Vagina (tissue), 2 donors: ENCODE results near the gene CDX1. TPM values are rescaled to one million over a fixed set of nuclear protein-coding genes. Genes with fewer than 3 reads are reported as not detected.

Experiments used
- DNase-seq, 2 donors: peaks; one replicate each; pipeline ENCODE4 v3.0.0-alpha.2; 2017; ENCODE audit errors: extremely low spot score in 2 of 2
- H3K27ac ChIP-seq: fragments of 200-600 bp; sonication (generic); one replicate; pipeline ENCODE4 v1.5.1; 2019
- H3K27me3 ChIP-seq: fragments of 200-600 bp; sonication (generic); one replicate; pipeline ENCODE4 v1.5.1; 2019
- H3K36me3 ChIP-seq, 2 donors: fragments of 200-600 bp; sonication (generic); one replicate each; pipeline ENCODE4 v1.5.1; 2017 to 2019
- H3K4me1 ChIP-seq: fragments of 200-600 bp; sonication (generic); one replicate; pipeline ENCODE4 v1.5.1; 2019
- H3K4me3 ChIP-seq, 2 donors: fragments of 200-600 bp; sonication (generic); 1 replicate in 1 of 2; 2 replicates in 1 of 2; pipeline ENCODE4 v1.5.1; 2016 to 2019
- H3K9me3 ChIP-seq: fragments of 200-600 bp; sonication (generic); one replicate; pipeline ENCODE4 v1.5.1; 2019
- POLR2A ChIP-seq, 2 donors: fragments of 450-650 bp; IDR thresholded peaks; one replicate each; pipeline ENCODE4 v1.6.1; 2017; ENCODE audit warnings: antibody characterized with exemption in 2 of 2, mild to moderate bottlenecking in 2 of 2, moderate library complexity in 2 of 2
- POLR2AphosphoS5 ChIP-seq, 2 donors: sonication (generic); formaldehyde crosslinking; IDR thresholded peaks; one replicate each; pipeline ENCODE4 v1.9.0; 2017; ENCODE audit warnings: antibody characterized with exemption in 2 of 2, mild to moderate bottlenecking in 2 of 2, low read depth in 1 of 2; ENCODE audit not compliant: insufficient read depth in 1 of 2
- intact Hi-C: fragments of 100-400 bp; cut with DNase I; formaldehyde crosslinking; loops from one replicate; pipeline ENCODE4 v1.15.1; 2023
- total RNA-seq: library from RNA; depleted of rRNA; stranded (reverse); fragments of >200 nt; gene quantifications from one replicate; pipeline ENCODE4 v1.2.3, GENCODE V29; 2016
- TF ChIP-seq, protein P1 (sequence below), 3 experiments: fragments of 450-650 bp in 2 of 3; fragments of 200-600 bp in 1 of 3; sonication (generic) in 1 of 3; IDR thresholded peaks; one replicate each; pipeline ENCODE4 v1.5.1; 2017 to 2019; ENCODE audit warnings: antibody characterized with exemption in 3 of 3, mild to moderate bottlenecking in 2 of 3, moderate library complexity in 2 of 3

Gene CDX1
- total RNA-seq, 1 donor from 2014 or later, result not detected

DNA sequence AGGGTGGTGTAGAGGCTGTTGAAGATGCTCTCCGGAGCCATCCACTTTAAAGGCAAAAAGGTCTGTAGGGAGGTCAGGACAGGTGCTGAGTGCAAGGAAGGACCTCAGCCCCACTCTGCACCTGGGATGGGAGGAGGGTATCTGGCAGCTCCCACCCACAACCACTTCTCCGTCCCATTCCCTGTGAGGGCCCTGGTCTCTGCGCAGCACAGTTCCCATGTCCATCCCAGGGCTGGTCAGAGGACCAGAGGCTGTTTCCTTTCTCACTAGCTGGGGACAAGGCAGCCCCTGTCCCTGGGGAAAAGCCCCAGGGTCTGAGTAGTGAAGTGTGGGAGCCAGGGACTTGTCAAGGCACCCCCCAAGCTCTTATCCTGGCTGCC lies 46.5 kb upstream of the CDX1 start:
- peaks cover 0 to 82% of the 10 kb centered on the region in 2 donors for H3K36me3 ChIP-seq
- intact Hi-C loops, result no loop called here
- no peak overlapping the region for H3K4me3 ChIP-seq
- no peaks in the 10 kb centered on the region for H3K27me3 ChIP-seq
- H3K9me3 ChIP-seq, result no peaks in the 10 kb centered on the region
- no peaks in the 10 kb centered on the region for H3K4me1 ChIP-seq
- DNase-seq, result no peak
- TF ChIP-seq POLR2A (IDR thresholded peaks at IDR 0.05), result no peak
- peak overlapping the region; percentile 20 for H3K27ac ChIP-seq

DNA sequence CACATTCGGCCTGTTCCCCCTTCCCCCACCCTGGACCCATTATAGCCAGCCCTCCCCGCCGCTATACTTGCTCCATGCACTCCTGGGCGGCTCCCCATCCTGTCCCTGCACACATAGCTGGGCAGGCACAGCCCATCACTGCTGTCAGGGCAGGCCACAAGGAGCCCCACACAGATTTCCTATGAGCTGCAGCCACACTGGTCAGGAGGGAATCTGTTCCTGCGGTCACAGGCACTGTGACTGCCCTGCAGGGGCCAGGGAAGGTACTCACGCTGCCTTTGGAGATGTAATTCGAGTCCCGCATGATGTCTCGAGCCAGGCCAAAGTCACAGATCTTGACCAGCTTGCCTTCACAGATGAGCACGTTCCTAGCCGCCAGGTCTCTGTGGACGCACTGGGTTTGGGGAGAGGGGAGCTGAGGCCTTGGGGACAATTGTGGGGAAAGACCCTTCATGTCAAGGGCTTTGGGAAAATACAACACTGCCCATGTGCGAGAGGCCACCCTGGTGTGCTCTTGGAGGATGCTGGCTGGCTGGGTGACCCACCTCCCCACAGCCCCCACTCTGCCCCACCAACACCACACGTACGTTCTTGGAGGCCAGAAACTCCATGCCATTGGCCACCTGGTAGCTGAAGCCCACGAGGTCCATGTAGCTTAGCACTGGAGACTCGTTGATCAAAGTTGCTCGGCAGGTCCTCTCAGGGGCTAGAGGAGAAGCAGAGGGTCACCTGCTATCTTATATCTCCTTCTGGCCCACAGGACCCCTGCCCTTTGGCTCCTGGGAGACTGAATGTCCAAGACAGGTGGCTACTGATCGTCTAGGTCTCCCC lies 45.7 kb upstream of the CDX1 start:
- H3K36me3 ChIP-seq, result peaks cover 0 to 90% of the 10 kb centered on the region in 2 donors
- H3K9me3 ChIP-seq, result no peaks in the 10 kb centered on the region
- peak overlapping the region; percentile 20 for H3K27ac ChIP-seq
- H3K4me3 ChIP-seq, result no peak overlapping the region
- H3K27me3 ChIP-seq, result no peaks in the 10 kb centered on the region
- TF ChIP-seq POLR2A (IDR thresholded peaks at IDR 0.05), result no peak
- TF ChIP-seq, protein P1, sequence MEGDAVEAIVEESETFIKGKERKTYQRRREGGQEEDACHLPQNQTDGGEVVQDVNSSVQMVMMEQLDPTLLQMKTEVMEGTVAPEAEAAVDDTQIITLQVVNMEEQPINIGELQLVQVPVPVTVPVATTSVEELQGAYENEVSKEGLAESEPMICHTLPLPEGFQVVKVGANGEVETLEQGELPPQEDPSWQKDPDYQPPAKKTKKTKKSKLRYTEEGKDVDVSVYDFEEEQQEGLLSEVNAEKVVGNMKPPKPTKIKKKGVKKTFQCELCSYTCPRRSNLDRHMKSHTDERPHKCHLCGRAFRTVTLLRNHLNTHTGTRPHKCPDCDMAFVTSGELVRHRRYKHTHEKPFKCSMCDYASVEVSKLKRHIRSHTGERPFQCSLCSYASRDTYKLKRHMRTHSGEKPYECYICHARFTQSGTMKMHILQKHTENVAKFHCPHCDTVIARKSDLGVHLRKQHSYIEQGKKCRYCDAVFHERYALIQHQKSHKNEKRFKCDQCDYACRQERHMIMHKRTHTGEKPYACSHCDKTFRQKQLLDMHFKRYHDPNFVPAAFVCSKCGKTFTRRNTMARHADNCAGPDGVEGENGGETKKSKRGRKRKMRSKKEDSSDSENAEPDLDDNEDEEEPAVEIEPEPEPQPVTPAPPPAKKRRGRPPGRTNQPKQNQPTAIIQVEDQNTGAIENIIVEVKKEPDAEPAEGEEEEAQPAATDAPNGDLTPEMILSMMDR (IDR thresholded peaks at IDR 0.05), result no peak
- no peak for DNase-seq
- intact Hi-C loops, result no loop called here
- no peaks in the 10 kb centered on the region for H3K4me1 ChIP-seq

DNA sequence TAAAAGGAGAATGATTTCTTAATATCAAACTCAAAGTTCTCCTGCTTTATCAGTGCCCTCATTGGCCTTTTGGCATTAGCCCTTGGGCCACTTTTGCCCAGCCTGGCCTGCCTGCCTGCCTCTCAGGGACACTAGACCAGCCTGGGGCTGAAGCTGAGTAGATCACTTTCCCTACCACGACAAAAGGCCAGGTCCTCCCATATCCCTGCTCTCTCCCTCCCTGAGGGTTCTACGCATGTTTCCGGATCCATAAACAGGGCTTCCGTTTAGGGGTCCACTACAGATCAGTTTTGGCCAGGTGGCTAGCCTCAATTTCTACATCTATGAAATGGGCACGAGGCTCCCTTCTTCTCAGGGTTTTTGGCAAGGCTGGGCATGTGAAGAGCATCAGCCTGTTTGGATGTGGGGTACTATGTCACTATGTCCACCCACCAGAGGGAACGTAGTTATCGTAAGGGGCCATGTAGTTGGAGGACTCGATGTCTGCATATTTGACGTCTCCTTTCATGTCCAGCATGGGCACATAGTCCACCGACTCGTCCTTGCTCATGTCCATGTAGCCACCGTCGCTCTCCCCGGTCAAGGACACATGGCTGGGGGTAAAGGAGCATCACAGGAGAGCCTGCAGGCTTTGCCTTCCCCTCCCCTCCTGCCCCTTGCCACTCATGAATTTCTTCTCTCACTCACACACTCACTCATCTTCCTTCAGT lies 45.0 kb upstream of the CDX1 start:
- TF ChIP-seq, protein P1 (IDR thresholded peaks at IDR 0.05), result no peak
- TF ChIP-seq POLR2A (IDR thresholded peaks at IDR 0.05) (no peak), POLR2AphosphoS5 (IDR thresholded peaks at IDR 0.05; ENCODE audit: insufficient read depth in 1 of 2, low read depth in 1 of 2) (no peak)
- intact Hi-C loops, result no loop called here
- H3K36me3 ChIP-seq, result peaks cover 0 to 95% of the 10 kb centered on the region in 2 donors
- peak overlapping the region; percentile 20 for H3K27ac ChIP-seq
- H3K4me3 ChIP-seq, result no peak overlapping the region
- H3K4me1 ChIP-seq, result no peaks in the 10 kb centered on the region
- H3K27me3 ChIP-seq, result no peaks in the 10 kb centered on the region
- H3K9me3 ChIP-seq, result no peaks in the 10 kb centered on the region
- DNase-seq, result no peak

DNA sequence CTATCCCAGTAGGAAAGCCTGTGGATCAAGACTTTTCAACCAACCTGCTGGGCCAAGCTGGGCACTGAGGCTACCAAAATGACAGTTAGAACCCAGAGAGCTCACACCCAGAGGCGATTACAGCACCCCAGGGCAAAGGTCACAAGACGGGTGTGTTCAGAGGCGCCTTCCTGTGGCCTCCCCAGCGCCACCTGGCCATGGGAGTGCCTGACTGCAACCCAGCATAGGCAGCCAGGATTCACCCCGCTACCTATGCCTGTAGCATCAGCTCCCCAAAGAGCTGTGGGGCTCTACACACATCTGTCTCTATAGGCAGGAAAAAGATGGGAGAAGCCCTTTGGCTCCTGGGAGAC lies 44.4 kb upstream of the CDX1 start:
- peak overlapping the region; percentile 48 for H3K27ac ChIP-seq
- no peaks in the 10 kb centered on the region for H3K27me3 ChIP-seq
- TF ChIP-seq POLR2AphosphoS5 (IDR thresholded peaks at IDR 0.05; ENCODE audit: insufficient read depth in 1 of 2, low read depth in 1 of 2) (no peak), POLR2A (IDR thresholded peaks at IDR 0.05) (no peak)
- H3K4me1 ChIP-seq, result no peaks in the 10 kb centered on the region
- H3K4me3 ChIP-seq, result no peak overlapping the region
- intact Hi-C loops, result no loop called here
- H3K36me3 ChIP-seq, result peaks cover 0 to 95% of the 10 kb centered on the region in 2 donors
- H3K9me3 ChIP-seq, result no peaks in the 10 kb centered on the region
- no peak for DNase-seq

DNA sequence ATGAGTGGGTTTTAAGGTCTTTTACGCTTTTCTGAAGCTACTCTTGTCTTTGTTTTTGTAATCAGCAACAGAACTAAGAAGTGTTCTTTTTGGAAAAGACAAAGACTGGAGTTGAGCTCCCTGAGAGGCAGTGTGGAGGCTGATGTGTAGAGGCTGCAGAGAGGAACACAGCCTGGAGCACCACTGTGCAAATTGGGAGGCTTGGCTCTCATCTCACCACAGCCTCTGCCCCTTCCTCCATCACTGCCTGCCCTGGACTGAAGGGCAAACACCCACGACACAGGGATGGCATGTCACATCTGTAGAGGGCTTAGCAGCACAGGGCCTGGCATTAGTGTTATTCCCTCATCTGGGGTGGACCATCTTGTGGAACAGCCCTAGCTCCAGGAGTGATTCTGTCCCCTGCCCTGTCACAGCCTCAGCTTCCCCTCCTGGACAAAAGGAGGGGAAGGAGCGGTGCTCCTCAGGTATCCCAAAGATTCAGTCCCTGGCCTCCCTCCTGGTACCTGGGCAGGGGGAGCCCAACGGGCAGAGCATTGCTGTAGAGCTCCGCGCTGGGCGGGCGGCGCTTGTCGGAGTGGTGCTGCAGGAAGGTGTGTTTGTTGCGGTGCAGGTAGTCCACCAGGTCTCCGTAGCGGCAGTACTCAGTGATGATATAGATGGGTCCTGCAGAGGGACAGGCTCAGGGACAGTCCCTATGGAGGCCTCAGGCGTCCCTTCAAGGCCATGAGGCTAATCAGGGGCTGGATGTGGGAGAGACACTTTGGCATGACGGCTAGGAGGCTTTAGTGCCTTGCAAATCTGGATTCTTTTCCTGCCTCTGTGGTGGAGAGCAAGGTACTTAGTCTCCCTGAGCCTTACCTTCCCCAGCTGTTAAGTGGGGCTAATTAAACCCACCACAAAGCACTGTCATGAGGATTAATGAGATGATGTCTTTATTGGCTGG lies 43.8 kb upstream of the CDX1 start:
- no peak for DNase-seq
- Histone ChIP-seq H3K36me3 (peaks cover 0 to 94% of the 10 kb centered on the region in 2 donors), H3K9me3 (no peaks in the 10 kb centered on the region), H3K27me3 (no peaks in the 10 kb centered on the region), H3K27ac (peak overlapping the region; percentile 48), H3K4me1 (no peaks in the 10 kb centered on the region), H3K4me3 (no peak overlapping the region)
- TF ChIP-seq POLR2AphosphoS5 (IDR thresholded peaks at IDR 0.05; ENCODE audit: insufficient read depth in 1 of 2, low read depth in 1 of 2), result peak in 1 of 2 donors; percentile 65
- TF ChIP-seq, protein P1 (IDR thresholded peaks at IDR 0.05), result no peak
- intact Hi-C loops, result no loop called here
